Panc1 (cell line): Measurements from ENCODE around the gene SRGAP2C.
"Not testable (repeated sequence)": the region's sequence is repeated elsewhere in the genome, so short reads cannot be mapped to it uniquely, and the experiment has no call there.

Experiments
- TF ChIP-seq, protein P1 (sequence below): fragments of 450-650 bp; IDR thresholded peaks from 2 replicates; pipeline ENCODE4 v1.5.1; 2017; ENCODE audit warnings: mild to moderate bottlenecking
- TF ChIP-seq, protein P2 (sequence below), 2 experiments: IDR thresholded peaks; 2 replicates each; pipeline ENCODE4 v1.6.1; 2011 to 2012; ENCODE audit warnings: low read depth in 2 of 2, control low read depth in 1 of 2, low read length in 1 of 2, mild to moderate bottlenecking in 1 of 2, moderate library complexity in 1 of 2; ENCODE audit not compliant: insufficient read depth in 1 of 2

DNA sequence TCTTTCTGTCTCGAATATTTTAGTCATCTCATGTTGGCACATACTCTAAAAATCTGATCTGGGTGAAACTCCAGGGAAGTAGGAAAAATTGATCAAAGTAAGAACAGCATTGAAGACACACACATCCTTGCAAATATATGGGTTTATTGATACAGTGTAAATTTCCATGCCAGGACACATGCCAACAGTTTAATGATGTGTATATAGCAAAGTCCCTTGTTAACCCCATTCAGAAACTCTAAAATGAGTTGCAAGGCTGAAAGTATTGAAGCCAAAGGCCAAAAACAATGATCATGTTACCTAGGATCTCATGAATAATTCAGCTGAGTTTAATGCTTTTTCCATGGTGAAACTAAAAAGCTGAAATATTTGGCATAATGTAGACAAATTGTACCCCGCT is 61.6 kb downstream of the SRGAP2C start:
- TF ChIP-seq, protein P1, sequence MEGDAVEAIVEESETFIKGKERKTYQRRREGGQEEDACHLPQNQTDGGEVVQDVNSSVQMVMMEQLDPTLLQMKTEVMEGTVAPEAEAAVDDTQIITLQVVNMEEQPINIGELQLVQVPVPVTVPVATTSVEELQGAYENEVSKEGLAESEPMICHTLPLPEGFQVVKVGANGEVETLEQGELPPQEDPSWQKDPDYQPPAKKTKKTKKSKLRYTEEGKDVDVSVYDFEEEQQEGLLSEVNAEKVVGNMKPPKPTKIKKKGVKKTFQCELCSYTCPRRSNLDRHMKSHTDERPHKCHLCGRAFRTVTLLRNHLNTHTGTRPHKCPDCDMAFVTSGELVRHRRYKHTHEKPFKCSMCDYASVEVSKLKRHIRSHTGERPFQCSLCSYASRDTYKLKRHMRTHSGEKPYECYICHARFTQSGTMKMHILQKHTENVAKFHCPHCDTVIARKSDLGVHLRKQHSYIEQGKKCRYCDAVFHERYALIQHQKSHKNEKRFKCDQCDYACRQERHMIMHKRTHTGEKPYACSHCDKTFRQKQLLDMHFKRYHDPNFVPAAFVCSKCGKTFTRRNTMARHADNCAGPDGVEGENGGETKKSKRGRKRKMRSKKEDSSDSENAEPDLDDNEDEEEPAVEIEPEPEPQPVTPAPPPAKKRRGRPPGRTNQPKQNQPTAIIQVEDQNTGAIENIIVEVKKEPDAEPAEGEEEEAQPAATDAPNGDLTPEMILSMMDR = not testable (repeated sequence)
- TF ChIP-seq, protein P2, sequence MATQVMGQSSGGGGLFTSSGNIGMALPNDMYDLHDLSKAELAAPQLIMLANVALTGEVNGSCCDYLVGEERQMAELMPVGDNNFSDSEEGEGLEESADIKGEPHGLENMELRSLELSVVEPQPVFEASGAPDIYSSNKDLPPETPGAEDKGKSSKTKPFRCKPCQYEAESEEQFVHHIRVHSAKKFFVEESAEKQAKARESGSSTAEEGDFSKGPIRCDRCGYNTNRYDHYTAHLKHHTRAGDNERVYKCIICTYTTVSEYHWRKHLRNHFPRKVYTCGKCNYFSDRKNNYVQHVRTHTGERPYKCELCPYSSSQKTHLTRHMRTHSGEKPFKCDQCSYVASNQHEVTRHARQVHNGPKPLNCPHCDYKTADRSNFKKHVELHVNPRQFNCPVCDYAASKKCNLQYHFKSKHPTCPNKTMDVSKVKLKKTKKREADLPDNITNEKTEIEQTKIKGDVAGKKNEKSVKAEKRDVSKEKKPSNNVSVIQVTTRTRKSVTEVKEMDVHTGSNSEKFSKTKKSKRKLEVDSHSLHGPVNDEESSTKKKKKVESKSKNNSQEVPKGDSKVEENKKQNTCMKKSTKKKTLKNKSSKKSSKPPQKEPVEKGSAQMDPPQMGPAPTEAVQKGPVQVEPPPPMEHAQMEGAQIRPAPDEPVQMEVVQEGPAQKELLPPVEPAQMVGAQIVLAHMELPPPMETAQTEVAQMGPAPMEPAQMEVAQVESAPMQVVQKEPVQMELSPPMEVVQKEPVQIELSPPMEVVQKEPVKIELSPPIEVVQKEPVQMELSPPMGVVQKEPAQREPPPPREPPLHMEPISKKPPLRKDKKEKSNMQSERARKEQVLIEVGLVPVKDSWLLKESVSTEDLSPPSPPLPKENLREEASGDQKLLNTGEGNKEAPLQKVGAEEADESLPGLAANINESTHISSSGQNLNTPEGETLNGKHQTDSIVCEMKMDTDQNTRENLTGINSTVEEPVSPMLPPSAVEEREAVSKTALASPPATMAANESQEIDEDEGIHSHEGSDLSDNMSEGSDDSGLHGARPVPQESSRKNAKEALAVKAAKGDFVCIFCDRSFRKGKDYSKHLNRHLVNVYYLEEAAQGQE (IDR thresholded peaks at IDR 0.05; ENCODE audit: insufficient read depth in 1 of 2, low read depth in 2 of 2, low read length in 1 of 2) = not testable (repeated sequence)
